Upper lobe of right lung (tissue), 1 donor: Measurements from ENCODE around the gene SELENOH. TPM values are rescaled to one million over a fixed set of nuclear protein-coding genes. Genes with fewer than 3 reads are reported as not detected.
"Not testable (repeated sequence)": the region's sequence is repeated elsewhere in the genome, so short reads cannot be mapped to it uniquely, and the experiment has no call there.

ENCODE experiments used
- ATAC-seq: fragments of 200-7000 bp; cut with Tn5 transposase; one replicate; pipeline ENCODE4 v1.9.1; 2020; ENCODE audit warnings: mild to moderate bottlenecking, moderate library complexity
- DNase-seq: peaks from one replicate; pipeline ENCODE4 v3.0.0-alpha.2; 2020
- H3K27ac ChIP-seq: fragments of 200-600 bp; one replicate; pipeline ENCODE4 v1.8.0; 2022
- H3K27me3 ChIP-seq: fragments of 200-600 bp; one replicate; pipeline ENCODE4 v1.8.0; 2022; ENCODE audit warnings: mild to moderate bottlenecking
- H3K36me3 ChIP-seq: fragments of 200-600 bp; one replicate; pipeline ENCODE4 v1.8.0; 2022
- H3K4me1 ChIP-seq: fragments of 200-600 bp; one replicate; pipeline ENCODE4 v1.8.0; 2022
- H3K4me3 ChIP-seq: fragments of 200-600 bp; one replicate; pipeline ENCODE4 v1.8.0; 2022; ENCODE audit warnings: mild to moderate bottlenecking
- H3K9me3 ChIP-seq: fragments of 200-600 bp; one replicate; pipeline ENCODE4 v1.8.0; 2022
- intact Hi-C: fragments of 100-400 bp; cut with DNase I; formaldehyde crosslinking; loops from one replicate; pipeline ENCODE4 v1.11.0; 2022
- total RNA-seq: library from RNA; stranded (reverse); fragmentation: NEBNext Ultra II Directional; extraction: Animal tissue kit (Norgen Biotek cat#: 25700); gene quantifications from one replicate; pipeline ENCODE4 v1.2.1, GENCODE V29; 2021
- TF ChIP-seq, protein P1 (sequence below): fragments of 200-600 bp; IDR thresholded peaks from one replicate; pipeline ENCODE4 v1.8.0; 2022; ENCODE audit warnings: antibody characterized with exemption
- donor health status: DM: no; HTN: yes; CAD: no; lungs with severe emphysema.

The SELENOH gene
- total RNA-seq, 1 donor from 2014 or later = 103 TPM

DNA sequence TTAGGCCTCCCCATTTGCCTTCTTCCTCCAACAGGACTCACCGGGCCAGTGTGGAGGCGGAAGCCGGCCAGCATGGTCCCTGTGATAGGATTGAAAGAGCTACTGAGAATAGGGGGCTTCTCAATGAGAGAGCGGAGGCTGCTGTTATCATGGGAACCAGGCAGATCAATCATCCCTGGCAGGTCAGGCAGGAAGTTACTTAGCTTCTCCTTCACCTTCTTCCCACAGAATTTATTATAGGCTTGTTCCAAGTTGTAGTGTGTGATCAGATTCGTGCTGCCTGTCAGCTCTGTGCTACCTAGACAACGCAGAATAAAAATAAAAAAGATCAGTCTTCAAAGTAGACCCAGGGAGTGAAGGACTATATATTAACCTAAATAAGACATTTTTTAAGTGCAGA is 36.4 kb upstream of the SELENOH start:
- intact Hi-C loops = no loop called here
- ATAC-seq (no peak), DNase-seq (no peak)
- TF ChIP-seq, protein P1, sequence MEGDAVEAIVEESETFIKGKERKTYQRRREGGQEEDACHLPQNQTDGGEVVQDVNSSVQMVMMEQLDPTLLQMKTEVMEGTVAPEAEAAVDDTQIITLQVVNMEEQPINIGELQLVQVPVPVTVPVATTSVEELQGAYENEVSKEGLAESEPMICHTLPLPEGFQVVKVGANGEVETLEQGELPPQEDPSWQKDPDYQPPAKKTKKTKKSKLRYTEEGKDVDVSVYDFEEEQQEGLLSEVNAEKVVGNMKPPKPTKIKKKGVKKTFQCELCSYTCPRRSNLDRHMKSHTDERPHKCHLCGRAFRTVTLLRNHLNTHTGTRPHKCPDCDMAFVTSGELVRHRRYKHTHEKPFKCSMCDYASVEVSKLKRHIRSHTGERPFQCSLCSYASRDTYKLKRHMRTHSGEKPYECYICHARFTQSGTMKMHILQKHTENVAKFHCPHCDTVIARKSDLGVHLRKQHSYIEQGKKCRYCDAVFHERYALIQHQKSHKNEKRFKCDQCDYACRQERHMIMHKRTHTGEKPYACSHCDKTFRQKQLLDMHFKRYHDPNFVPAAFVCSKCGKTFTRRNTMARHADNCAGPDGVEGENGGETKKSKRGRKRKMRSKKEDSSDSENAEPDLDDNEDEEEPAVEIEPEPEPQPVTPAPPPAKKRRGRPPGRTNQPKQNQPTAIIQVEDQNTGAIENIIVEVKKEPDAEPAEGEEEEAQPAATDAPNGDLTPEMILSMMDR = no peak
- Histone ChIP-seq H3K4me3 (no peak overlapping the region), H3K9me3 (no peaks in the 10 kb centered on the region), H3K4me1 (no peaks in the 10 kb centered on the region), H3K27ac (no peak overlapping the region), H3K36me3 (peaks cover 47% of the 10 kb centered on the region), H3K27me3 (no peaks in the 10 kb centered on the region)

DNA sequence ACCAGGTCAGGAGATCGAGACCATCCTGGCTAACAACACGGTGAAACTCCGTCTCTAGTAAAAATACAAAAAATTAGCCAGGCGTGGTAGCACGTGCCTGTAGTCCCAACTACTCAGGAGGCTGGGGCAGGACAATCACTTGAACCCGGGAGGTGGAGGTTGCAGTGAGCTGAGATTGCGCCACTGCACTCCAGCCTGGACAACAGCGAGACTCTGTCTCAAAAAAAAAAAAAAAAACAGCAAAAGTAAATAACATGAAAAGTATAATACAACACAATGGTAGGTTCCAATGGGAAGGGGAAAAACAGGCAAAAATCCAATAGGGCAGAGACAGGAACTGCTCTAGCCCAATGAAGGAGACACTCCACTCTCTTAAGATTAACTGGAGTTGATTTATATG is 35.9 kb upstream of the SELENOH start:
- intact Hi-C loops, H3K27ac ChIP-seq, H3K9me3 ChIP-seq, DNase-seq, ATAC-seq, H3K4me1 ChIP-seq, H3K27me3 ChIP-seq, H3K4me3 ChIP-seq: not testable (repeated sequence)
- H3K36me3 ChIP-seq = peaks cover 42% of the 10 kb centered on the region

DNA sequence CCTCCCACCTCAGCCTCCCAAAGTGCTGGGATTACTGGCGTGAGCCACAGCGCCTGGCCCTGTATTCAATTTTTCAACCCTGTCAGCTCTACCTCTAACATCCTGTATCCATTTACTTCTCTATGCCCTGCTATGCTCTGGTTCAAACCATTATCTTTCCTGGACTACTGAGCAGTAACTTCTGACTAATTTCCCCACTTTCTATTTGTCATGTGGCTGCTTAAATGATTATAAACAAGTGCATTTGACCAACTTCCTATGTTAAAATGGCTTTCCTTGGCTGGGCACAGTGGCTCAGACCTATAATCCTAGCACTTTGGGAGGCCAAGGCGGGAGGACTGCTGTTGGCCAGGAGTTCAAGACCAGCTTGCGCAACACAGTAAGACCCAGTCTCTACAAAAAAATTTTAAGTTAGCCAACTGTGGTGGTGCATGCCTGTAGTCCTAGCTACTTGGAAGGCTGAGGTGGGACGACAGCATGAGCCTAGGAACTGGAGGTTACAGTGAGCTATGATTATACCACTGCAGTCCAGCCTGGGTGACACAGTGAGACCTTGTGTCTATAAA is 31.4 kb upstream of the SELENOH start:
- H3K4me3 ChIP-seq = no peak overlapping the region
- ATAC-seq = no peak
- H3K27ac ChIP-seq = no peak overlapping the region
- TF ChIP-seq, protein P1 = no peak
- peaks cover 4% of the 10 kb centered on the region for H3K36me3 ChIP-seq
- intact Hi-C loops = no loop called here
- DNase-seq = no peak
- H3K4me1 ChIP-seq = peaks cover 31% of the 10 kb centered on the region
- no peaks in the 10 kb centered on the region for H3K27me3 ChIP-seq
- H3K9me3 ChIP-seq = no peaks in the 10 kb centered on the region

DNA sequence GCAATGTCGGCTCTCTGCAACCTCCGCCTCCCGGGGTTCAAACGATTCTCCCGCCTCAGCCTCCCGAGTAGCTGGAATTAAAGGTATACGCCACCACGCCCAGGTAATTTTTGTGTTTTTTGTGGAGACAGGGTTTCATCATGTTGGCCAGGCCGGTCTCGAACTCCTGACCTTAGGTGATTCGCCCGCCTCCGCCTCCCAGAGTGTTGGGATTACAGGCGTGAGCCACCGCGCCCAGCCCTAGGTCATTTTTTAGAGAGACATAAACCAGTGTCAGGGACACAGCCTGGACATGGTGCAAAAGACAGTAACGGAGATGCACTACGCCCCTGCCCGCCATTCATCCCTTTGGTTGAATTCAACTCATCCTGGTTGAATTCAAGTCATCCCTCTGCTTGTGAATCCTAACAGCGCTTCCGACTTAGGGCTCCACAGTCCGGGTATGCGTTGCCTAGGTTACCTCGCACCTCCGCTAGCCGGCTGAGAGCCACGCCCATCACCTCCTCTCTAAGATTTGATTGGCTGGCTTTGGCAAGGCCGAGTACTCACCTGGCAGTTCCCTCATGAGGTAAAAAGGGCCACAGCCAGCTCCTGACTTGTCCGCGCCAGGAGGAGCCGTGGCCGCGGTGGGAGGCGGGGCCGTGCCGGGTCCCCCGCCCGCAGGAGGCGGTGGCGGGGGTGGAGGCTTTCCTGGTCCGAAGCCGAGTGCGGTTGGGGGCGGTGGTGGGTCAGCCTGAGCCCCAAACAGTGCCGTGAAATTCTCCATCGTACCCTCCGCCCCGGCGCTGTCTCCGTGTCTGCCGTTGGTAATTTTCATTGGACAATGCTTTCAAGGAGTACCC is 29.7 kb upstream of the SELENOH start, which contains the start of gene MED19:
MED19 (minus strand) TSS at position 802 of the 842 bp plus-strand sequence; CDS start at position 766, 36 bp downstream.
- Histone ChIP-seq H3K36me3 (no peaks in the 10 kb centered on the region), H3K4me1 (peaks cover 31% of the 10 kb centered on the region), H3K27me3 (no peaks in the 10 kb centered on the region), H3K9me3 (no peaks in the 10 kb centered on the region), H3K4me3 (peak within 1 kb of the TSS; percentile 82), H3K27ac (peak within 1 kb of the TSS; percentile 90)
- intact Hi-C loops = no loop called here
- TF ChIP-seq, protein P1 = no peak
- DNase-seq (peak; percentile 90), ATAC-seq (peak; percentile 81)

DNA sequence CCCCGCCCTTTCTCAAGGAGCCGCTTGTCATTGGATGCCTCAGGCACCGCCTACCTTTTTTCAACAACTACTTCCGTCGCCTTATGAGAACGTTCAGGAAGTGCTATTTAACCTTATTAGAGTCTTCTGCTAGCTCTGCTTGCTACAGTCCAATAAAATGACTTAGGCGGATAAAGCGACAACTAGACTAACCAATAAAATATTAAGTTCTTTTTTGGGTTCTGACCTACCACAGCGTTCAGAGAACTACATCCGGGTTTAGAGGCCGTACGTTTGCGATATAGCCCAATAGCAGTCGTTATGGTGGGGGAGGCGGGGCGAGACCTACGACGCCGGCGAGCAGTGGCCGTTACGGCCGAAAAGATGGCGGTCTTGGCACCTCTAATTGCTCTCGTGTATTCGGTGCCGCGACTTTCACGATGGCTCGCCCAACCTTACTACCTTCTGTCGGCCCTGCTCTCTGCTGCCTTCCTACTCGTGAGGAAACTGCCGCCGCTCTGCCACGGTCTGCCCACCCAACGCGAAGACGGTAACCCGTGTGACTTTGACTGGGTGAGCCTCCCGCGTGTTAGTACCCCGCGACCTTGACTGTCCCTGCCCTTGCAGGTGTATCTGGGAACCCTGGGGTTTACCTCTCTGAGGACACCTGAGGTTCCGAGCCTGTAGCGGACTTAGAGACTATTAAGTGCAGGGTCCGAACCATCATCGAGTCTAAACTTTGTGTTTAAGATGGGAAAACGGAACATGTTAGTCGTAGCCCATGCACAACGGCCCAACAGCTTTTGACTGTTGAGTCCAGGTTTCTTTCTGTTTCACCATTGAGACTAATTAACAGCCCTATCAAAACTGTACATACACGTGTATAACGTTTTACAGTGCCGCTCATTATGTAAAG is 28.8 kb upstream of the SELENOH start, which contains the start of gene TMX2:
TMX2 (plus strand) TSS at position 338 of the 895 bp plus-strand sequence; CDS start at position 364, 26 bp downstream.
- Histone ChIP-seq H3K4me1 (peaks cover 31% of the 10 kb centered on the region), H3K27me3 (no peaks in the 10 kb centered on the region), H3K36me3 (no peaks in the 10 kb centered on the region), H3K9me3 (no peaks in the 10 kb centered on the region), H3K4me3 (peak within 1 kb of the TSS; percentile 82), H3K27ac (peak within 1 kb of the TSS; percentile 90)
- TF ChIP-seq, protein P1 = no peak
- intact Hi-C loops = no loop called here
- DNase-seq (peak; percentile 95), ATAC-seq (peak; percentile 95)
